Measurements from ENCODE around the gene SSX1. TPM values are rescaled to one million over a fixed set of nuclear protein-coding genes. Genes with fewer than 3 reads are reported as not detected.

The SSX1 gene, protein sequence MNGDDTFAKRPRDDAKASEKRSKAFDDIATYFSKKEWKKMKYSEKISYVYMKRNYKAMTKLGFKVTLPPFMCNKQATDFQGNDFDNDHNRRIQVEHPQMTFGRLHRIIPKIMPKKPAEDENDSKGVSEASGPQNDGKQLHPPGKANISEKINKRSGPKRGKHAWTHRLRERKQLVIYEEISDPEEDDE
- total RNA-seq: not detected in 2 replicates

GRCh38 chrX:48255062-48255796 is at the start of gene SSX1:
TSS of gene SSX1 (plus strand) at chrX:48255392. CDS start at chrX:48257242, 1,850 bp downstream.

Other genes with a start within 250 kb of the SSX1 start
- not detected in 2 replicates for gene SPACA5, start 248.4 kb upstream of the SSX1 start, total RNA-seq
- 0.54 and 1.5 TPM in 2 replicates for gene ZNF630, start 183.8 kb upstream of the SSX1 start, total RNA-seq
- gene SPACA5B, start 124.8 kb upstream of the SSX1 start, total RNA-seq: not detected in 2 replicates
- not detected in 2 replicates for gene SSX5, start 58.6 kb upstream of the SSX1 start, total RNA-seq
- not detected in 2 replicates for gene SSX3, start 101.3 kb downstream of the SSX1 start, total RNA-seq
- gene SSX4, start 128.1 kb downstream of the SSX1 start, total RNA-seq: not detected in 2 replicates
- gene SSX4B, start 156.6 kb downstream of the SSX1 start, total RNA-seq: not detected in 2 replicates
- gene SLC38A5, start 214.9 kb downstream of the SSX1 start, total RNA-seq: 63.0 and 69.0 TPM in 2 replicates
- gene FTSJ1, start 220.8 kb downstream of the SSX1 start, total RNA-seq: 42.6 and 53.7 TPM in 2 replicates

Measured in endothelial cell of coronary artery (primary cell).